ENCODE data around the gene SLC39A6. TPM values are rescaled to one million over a fixed set of nuclear protein-coding genes. Genes with fewer than 3 reads are reported as not detected.

Gene SLC39A6
- total RNA-seq, 1 experiment from 2014 or later: 33.9 TPM

DNA sequence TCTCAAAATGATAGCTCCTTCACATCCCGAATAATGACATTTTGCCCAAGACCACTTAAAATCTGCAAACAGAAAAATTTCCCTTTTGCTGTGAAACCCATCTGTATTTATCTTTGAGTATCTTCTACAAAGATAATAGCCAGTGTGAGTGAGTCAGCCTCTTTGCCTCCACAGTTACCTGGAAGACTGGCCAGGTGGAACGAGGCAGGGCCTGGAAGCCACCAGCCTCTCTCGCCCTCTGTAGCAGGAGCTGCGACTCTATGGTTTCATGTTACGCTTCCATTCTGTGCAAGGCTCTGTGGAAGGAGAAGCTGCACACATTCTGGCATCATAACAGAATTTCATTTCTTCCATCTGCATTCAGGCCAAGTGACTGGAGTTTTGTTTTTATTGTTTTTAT lies 10.1 kb upstream of the SLC39A6 start:
- Histone ChIP-seq H3K4me2 (ENCODE audit: insufficient read depth, insufficient read length, low read length) (no peak overlapping the region), H2AFZ (ENCODE audit: low read length) (no peak overlapping the region), H3T11ph (ENCODE audit: low read length) (no peak overlapping the region), H4K91ac (ENCODE audit: insufficient read length, low read depth, low read length) (no peak overlapping the region), H2BK12ac (ENCODE audit: insufficient read length, low read depth, low read length) (no peak overlapping the region), H3K27ac (ENCODE audit: insufficient read length, low read depth, low read length) (no peak overlapping the region), H2BK5ac (ENCODE audit: insufficient read length, low read length) (no peak overlapping the region), H3K23me2 (ENCODE audit: insufficient read length, low read depth, low read length, poor library complexity, severe bottlenecking) (no peaks in the 10 kb centered on the region), H2AK5ac (ENCODE audit: insufficient read length, low read length) (no peak overlapping the region), H2BK120ac (ENCODE audit: low read depth, low read length, poor library complexity, severe bottlenecking) (no peak overlapping the region), H3K23ac (ENCODE audit: insufficient read length, low read depth, low read length) (no peak overlapping the region), H3K79me2 (ENCODE audit: insufficient read depth, low read length) (no peaks in the 10 kb centered on the region), H3K4me1 (ENCODE audit: insufficient read depth, low read length) (no peaks in the 10 kb centered on the region), H2BK15ac (ENCODE audit: low read depth, low read length) (no peak overlapping the region), H3K14ac (ENCODE audit: insufficient read depth, low read length) (no peak overlapping the region), H3K79me1 (ENCODE audit: insufficient read depth, low read depth, low read length, poor library complexity, severe bottlenecking) (no peaks in the 10 kb centered on the region), H2BK20ac (ENCODE audit: low read depth, low read length, poor library complexity, severe bottlenecking) (no peak overlapping the region), H3K9me3 (ENCODE audit: control insufficient read depth, low read depth, low read length) (no peaks in the 10 kb centered on the region), H4K8ac (replicated peaks; ENCODE audit: insufficient read length, low read depth, low read length) (no peak overlapping the region), H4K20me1 (ENCODE audit: control insufficient read depth, insufficient read depth, insufficient read length) (no peaks in the 10 kb centered on the region), H3K9ac (ENCODE audit: extremely low read depth, insufficient read length, low read length) (no peak overlapping the region), H3K27me3 (ENCODE audit: insufficient read depth, low read length) (no peaks in the 10 kb centered on the region), H3K56ac (ENCODE audit: insufficient read length, low read depth, low read length) (no peak overlapping the region), H4K5ac (ENCODE audit: insufficient read length, low read depth, low read length) (no peak overlapping the region), H3K4ac (ENCODE audit: low read depth, low read length) (no peak overlapping the region), H3K18ac (ENCODE audit: insufficient read length, low read depth, low read length) (no peak overlapping the region)
- no peaks in the 10 kb centered on the region for H3K27me3 Mint-ChIP-seq (ENCODE audit: low read depth)
- H3K9me3 Mint-ChIP-seq: no peaks in the 10 kb centered on the region
- no CpG with 5 or more reads among the region's 5 CpGs for WGBS (ENCODE audit: extremely low coverage, insufficient read length, low lambda C conversion rate)
- no peak for TF ChIP-seq CTCF (conservative IDR thresholded peaks at IDR 0.05)
- no peak overlapping the region for H3K4me3 Mint-ChIP-seq
- DNase-seq: no peak
- H3K4me1 Mint-ChIP-seq: no peaks in the 10 kb centered on the region
- no peak overlapping the region for H3K27ac Mint-ChIP-seq
- H3K36me3 Mint-ChIP-seq (ENCODE audit: insufficient read depth in 1 of 3, low read depth in 3 of 3): peaks cover 47 to 79% (median 77%) of the 10 kb centered on the region in 3 experiments

Data from H9 (cell line).